ENCODE results near the gene TARDBP.
"Not testable (repeated sequence)": the region's sequence is repeated elsewhere in the genome, so short reads cannot be mapped to it uniquely, and the experiment has no call there.

Gene TARDBP

DNA sequence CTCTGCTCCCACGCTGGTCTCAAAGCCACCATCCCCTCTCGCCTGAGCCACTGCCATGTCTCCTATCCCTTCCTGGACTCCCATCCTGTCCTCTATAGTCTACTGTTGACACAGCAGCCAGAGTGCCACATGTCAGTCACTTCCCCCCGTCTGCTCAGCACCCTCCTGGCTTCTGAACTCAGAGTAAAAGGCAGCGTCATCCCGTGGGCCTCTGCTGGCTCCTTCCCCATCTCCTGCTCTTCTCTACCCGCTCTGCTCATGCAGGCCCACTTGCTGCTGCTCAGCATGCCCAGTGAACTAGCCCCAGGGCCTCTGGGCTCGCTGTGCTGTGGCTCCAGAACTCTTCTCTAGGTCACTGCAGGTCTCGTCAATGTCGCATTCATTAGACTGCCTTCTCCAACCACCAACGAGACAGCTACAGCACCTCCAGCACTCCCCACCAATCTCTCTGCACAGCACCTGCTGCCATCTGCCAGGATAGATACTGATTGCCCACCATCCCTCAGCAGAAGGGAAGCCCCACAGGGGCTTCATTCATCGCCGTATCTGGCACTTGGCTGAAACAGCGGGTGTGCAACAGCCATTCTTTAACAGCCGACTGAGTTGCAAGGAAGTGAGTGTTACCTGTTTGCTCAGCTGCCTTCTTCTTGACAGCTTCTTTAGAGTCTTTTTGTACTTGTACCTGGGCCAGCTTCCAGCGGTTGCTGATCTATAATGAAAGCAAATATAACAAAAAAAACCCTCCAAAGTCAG lies 59.2 kb downstream of the TARDBP start:
- H3K4me3 ChIP-seq (ENCODE audit: low read length): no peak overlapping the region
- no peak for DNase-seq (ENCODE audit: low read depth)
- TF ChIP-seq, protein P1, sequence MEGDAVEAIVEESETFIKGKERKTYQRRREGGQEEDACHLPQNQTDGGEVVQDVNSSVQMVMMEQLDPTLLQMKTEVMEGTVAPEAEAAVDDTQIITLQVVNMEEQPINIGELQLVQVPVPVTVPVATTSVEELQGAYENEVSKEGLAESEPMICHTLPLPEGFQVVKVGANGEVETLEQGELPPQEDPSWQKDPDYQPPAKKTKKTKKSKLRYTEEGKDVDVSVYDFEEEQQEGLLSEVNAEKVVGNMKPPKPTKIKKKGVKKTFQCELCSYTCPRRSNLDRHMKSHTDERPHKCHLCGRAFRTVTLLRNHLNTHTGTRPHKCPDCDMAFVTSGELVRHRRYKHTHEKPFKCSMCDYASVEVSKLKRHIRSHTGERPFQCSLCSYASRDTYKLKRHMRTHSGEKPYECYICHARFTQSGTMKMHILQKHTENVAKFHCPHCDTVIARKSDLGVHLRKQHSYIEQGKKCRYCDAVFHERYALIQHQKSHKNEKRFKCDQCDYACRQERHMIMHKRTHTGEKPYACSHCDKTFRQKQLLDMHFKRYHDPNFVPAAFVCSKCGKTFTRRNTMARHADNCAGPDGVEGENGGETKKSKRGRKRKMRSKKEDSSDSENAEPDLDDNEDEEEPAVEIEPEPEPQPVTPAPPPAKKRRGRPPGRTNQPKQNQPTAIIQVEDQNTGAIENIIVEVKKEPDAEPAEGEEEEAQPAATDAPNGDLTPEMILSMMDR (conservative IDR thresholded peaks at IDR 0.05; ENCODE audit: low read length): no peak

DNA sequence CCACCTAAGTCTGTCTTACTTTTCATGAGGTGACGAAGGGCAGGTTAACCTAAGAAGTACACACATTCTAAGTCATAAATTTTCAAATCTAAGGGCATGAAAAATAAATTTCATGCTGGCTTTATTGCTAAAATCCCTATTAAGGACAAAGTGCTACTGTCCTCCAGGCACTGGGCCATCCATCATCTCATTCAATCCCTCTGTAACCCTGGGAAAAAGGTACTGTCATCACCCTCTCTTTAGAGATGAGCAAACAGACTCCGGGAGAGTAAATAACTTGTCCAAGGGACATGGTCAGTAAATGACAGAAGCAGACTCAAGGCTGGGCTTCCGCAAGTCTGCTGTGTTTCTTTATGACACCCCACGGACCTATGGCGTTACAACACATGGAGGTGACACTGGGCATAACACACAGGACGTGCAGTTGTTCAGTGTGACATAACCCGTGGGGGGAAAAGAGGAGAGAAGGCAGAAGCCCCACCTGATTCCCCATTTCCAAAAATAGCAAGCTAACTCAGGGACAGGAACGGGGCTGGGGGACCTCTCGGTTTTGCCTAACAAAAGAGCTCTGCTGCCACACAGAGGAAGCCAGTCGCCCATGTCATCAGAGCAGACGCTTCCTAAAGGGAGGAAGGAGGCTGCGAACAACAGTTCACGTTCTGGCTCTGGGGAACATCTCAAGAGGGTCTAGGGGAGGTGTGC lies 59.9 kb downstream of the TARDBP start:
- DNase-seq (ENCODE audit: low read depth): no peak
- H3K4me3 ChIP-seq (ENCODE audit: low read length): no peak overlapping the region
- TF ChIP-seq, protein P1 (conservative IDR thresholded peaks at IDR 0.05; ENCODE audit: low read length): no peak

DNA sequence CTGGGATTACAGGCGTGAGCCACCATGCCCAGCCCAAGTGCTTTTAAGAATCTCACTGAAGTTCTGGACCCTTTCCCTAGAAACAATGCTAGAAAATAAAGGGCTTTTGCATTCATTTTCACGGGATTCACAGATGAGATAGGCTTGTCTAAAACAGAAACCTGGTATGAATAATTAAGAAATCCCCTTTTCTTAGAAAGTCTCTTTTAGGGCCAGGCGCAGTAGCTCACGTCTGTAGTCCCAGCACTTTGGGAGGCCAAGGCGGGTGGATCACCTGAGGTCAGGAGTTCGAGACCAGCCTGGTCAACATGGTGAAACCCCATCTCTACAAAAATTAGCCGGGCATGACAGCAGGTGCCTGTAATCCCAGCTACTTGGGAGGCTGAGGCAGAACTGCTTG lies 60.9 kb downstream of the TARDBP start:
- not testable (repeated sequence) for DNase-seq (ENCODE audit: low read depth); H3K4me3 ChIP-seq (ENCODE audit: low read length)

Measured in AG10803 (cell line).